ENCODE data around the gene SPDYE8. TPM values are rescaled to one million over a fixed set of nuclear protein-coding genes. Genes with fewer than 3 reads are reported as not detected.
A peak's percentile ranks its signal among the peaks of the same experiment; 100 is the strongest.
"Not testable (repeated sequence)": the region's sequence is repeated elsewhere in the genome, so short reads cannot be mapped to it uniquely, and the experiment has no call there.

SPDYE8 gene
- total RNA-seq, 5 donors from 2014 or later (not counting 1 experiment from before 2014, with no cell fraction given), result not detected

- peak in 1 of 4 experiments; percentile 20 for ATAC-seq (replicated peaks in 1 of 4)
- H3K27me3 Mint-ChIP-seq; H3K27me3 ChIP-seq (replicated peaks in 1 of 2; ENCODE audit: control insufficient read depth in 2 of 2, extremely low read depth in 1 of 2, insufficient read depth in 2 of 2, low read length in 1 of 2); H3K4me3 Mint-ChIP-seq; CTCF ChIA-PET; H3K4me1 Mint-ChIP-seq; H3K27ac ChIP-seq (ENCODE audit: low read length); DNase-seq; H3K9me3 ChIP-seq; H3K4me1 ChIP-seq (ENCODE audit: control insufficient read depth in 1 of 2, extremely low read depth in 1 of 2, insufficient read depth in 2 of 2, low read length in 2 of 2); H3K36me3 ChIP-seq (ENCODE audit: control insufficient read depth in 2 of 2, extremely low read depth in 1 of 2, insufficient read depth in 1 of 2, low read length in 1 of 2); H3K27ac Mint-ChIP-seq; H3K36me3 Mint-ChIP-seq; H3K9me3 Mint-ChIP-seq; H3K4me3 ChIP-seq (ENCODE audit: control insufficient read depth in 1 of 2, extremely low read depth in 1 of 2, low read length in 1 of 2); POLR2A ChIA-PET: not testable (repeated sequence)
- WGBS (ENCODE audit: insufficient coverage), result no CpG with 5 or more reads among the region's 8 CpGs
Observed at GRCh38 chr7:72997447-72997846, 32.1 kb downstream of the SPDYE8 start.

- POLR2A ChIA-PET; H3K27me3 ChIP-seq (replicated peaks in 1 of 2; ENCODE audit: control insufficient read depth in 2 of 2, extremely low read depth in 1 of 2, insufficient read depth in 2 of 2, low read length in 1 of 2); H3K4me3 ChIP-seq (ENCODE audit: control insufficient read depth in 1 of 2, extremely low read depth in 1 of 2, low read length in 1 of 2); H3K4me1 Mint-ChIP-seq; H3K27ac Mint-ChIP-seq; H3K36me3 ChIP-seq (ENCODE audit: control insufficient read depth in 2 of 2, extremely low read depth in 1 of 2, insufficient read depth in 1 of 2, low read length in 1 of 2); H3K27me3 Mint-ChIP-seq; H3K9me3 ChIP-seq; H3K9me3 Mint-ChIP-seq; H3K4me1 ChIP-seq (ENCODE audit: control insufficient read depth in 1 of 2, extremely low read depth in 1 of 2, insufficient read depth in 2 of 2, low read length in 2 of 2); H3K36me3 Mint-ChIP-seq; H3K4me3 Mint-ChIP-seq; DNase-seq; ATAC-seq (replicated peaks in 1 of 4); H3K27ac ChIP-seq (ENCODE audit: low read length); CTCF ChIA-PET: not testable (repeated sequence)
- WGBS (ENCODE audit: insufficient coverage), result no CpG with 5 or more reads among the region's 8 CpGs
Observed at GRCh38 chr7:72995484-72995883, 34.1 kb downstream of the SPDYE8 start.

- H3K27ac ChIP-seq (ENCODE audit: low read length); H3K4me3 Mint-ChIP-seq; H3K4me3 ChIP-seq (ENCODE audit: control insufficient read depth in 1 of 2, extremely low read depth in 1 of 2, low read length in 1 of 2); H3K4me1 Mint-ChIP-seq; H3K9me3 ChIP-seq; H3K27ac Mint-ChIP-seq; H3K36me3 ChIP-seq (ENCODE audit: control insufficient read depth in 2 of 2, extremely low read depth in 1 of 2, insufficient read depth in 1 of 2, low read length in 1 of 2); H3K4me1 ChIP-seq (ENCODE audit: control insufficient read depth in 1 of 2, extremely low read depth in 1 of 2, insufficient read depth in 2 of 2, low read length in 2 of 2); H3K27me3 ChIP-seq (replicated peaks in 1 of 2; ENCODE audit: control insufficient read depth in 2 of 2, extremely low read depth in 1 of 2, insufficient read depth in 2 of 2, low read length in 1 of 2); H3K9me3 Mint-ChIP-seq; H3K36me3 Mint-ChIP-seq; H3K27me3 Mint-ChIP-seq; DNase-seq; POLR2A ChIA-PET; CTCF ChIA-PET: not testable (repeated sequence)
- peak in 2 of 4 experiments; percentile 26 to 40 for ATAC-seq (replicated peaks in 1 of 4)
- no CpG with 5 or more reads among the region's 14 CpGs for WGBS (ENCODE audit: insufficient coverage)
Observed at GRCh38 chr7:72990146-72990913, 39.2 kb downstream of the SPDYE8 start.

GRCh38 chr7:72982084-72982483, 47.5 kb downstream of the SPDYE8 start:
- H3K9me3 Mint-ChIP-seq; ATAC-seq (replicated peaks in 1 of 4); POLR2A ChIA-PET; H3K27ac Mint-ChIP-seq; H3K4me1 ChIP-seq (ENCODE audit: control insufficient read depth in 1 of 2, extremely low read depth in 1 of 2, insufficient read depth in 2 of 2, low read length in 2 of 2); H3K4me1 Mint-ChIP-seq; H3K36me3 Mint-ChIP-seq; CTCF ChIA-PET; H3K36me3 ChIP-seq (ENCODE audit: control insufficient read depth in 2 of 2, extremely low read depth in 1 of 2, insufficient read depth in 1 of 2, low read length in 1 of 2); DNase-seq; H3K27me3 ChIP-seq (replicated peaks in 1 of 2; ENCODE audit: control insufficient read depth in 2 of 2, extremely low read depth in 1 of 2, insufficient read depth in 2 of 2, low read length in 1 of 2); H3K27me3 Mint-ChIP-seq; H3K4me3 ChIP-seq (ENCODE audit: control insufficient read depth in 1 of 2, extremely low read depth in 1 of 2, low read length in 1 of 2); H3K4me3 Mint-ChIP-seq; H3K9me3 ChIP-seq; H3K27ac ChIP-seq (ENCODE audit: low read length): not testable (repeated sequence)
- no CpG with 5 or more reads among the region's 11 CpGs for WGBS (ENCODE audit: insufficient coverage)

- H3K27me3 Mint-ChIP-seq, DNase-seq, H3K9me3 Mint-ChIP-seq: not testable (repeated sequence)
Observed at GRCh38 chr7:72980382-72980781, 49.2 kb downstream of the SPDYE8 start.

GRCh38 chr7:72976434-72976833, 53.1 kb downstream of the SPDYE8 start:
- H3K9me3 ChIP-seq; DNase-seq; H3K4me1 ChIP-seq (ENCODE audit: control insufficient read depth in 1 of 2, extremely low read depth in 1 of 2, insufficient read depth in 2 of 2, low read length in 2 of 2); CTCF ChIA-PET; POLR2A ChIA-PET; H3K9me3 Mint-ChIP-seq; H3K27me3 ChIP-seq (replicated peaks in 1 of 2; ENCODE audit: control insufficient read depth in 2 of 2, extremely low read depth in 1 of 2, insufficient read depth in 2 of 2, low read length in 1 of 2); H3K27ac Mint-ChIP-seq; H3K4me3 ChIP-seq (ENCODE audit: control insufficient read depth in 1 of 2, extremely low read depth in 1 of 2, low read length in 1 of 2); H3K36me3 Mint-ChIP-seq; H3K27ac ChIP-seq (ENCODE audit: low read length); H3K36me3 ChIP-seq (ENCODE audit: control insufficient read depth in 2 of 2, extremely low read depth in 1 of 2, insufficient read depth in 1 of 2, low read length in 1 of 2); ATAC-seq (replicated peaks in 1 of 4); H3K4me1 Mint-ChIP-seq; H3K27me3 Mint-ChIP-seq; H3K4me3 Mint-ChIP-seq: not testable (repeated sequence)
- WGBS (ENCODE audit: insufficient coverage), result no CpG with 5 or more reads among the region's 12 CpGs

More at GRCh38 chr7:72980382-72980781, 49.2 kb downstream of the SPDYE8 start:
- H3K27ac Mint-ChIP-seq; ATAC-seq (replicated peaks in 1 of 4); H3K4me3 ChIP-seq (ENCODE audit: control insufficient read depth in 1 of 2, extremely low read depth in 1 of 2, low read length in 1 of 2); CTCF ChIA-PET; POLR2A ChIA-PET; H3K36me3 Mint-ChIP-seq; H3K27me3 ChIP-seq (replicated peaks in 1 of 2; ENCODE audit: control insufficient read depth in 2 of 2, extremely low read depth in 1 of 2, insufficient read depth in 2 of 2, low read length in 1 of 2); H3K4me3 Mint-ChIP-seq; H3K4me1 ChIP-seq (ENCODE audit: control insufficient read depth in 1 of 2, extremely low read depth in 1 of 2, insufficient read depth in 2 of 2, low read length in 2 of 2); H3K4me1 Mint-ChIP-seq; H3K27ac ChIP-seq (ENCODE audit: low read length); H3K36me3 ChIP-seq (ENCODE audit: control insufficient read depth in 2 of 2, extremely low read depth in 1 of 2, insufficient read depth in 1 of 2, low read length in 1 of 2); H3K9me3 ChIP-seq: not testable (repeated sequence)
- no CpG with 5 or more reads among the region's 6 CpGs for WGBS (ENCODE audit: insufficient coverage)

All from T-cell (primary cell).